GM12878 (cell line): ENCODE results near the gene ATP10A. TPM values are rescaled to one million over a fixed set of nuclear protein-coding genes. Genes with fewer than 3 reads are reported as not detected.

ENCODE experiments used
- ATAC-seq: fragments of 200-7000 bp; cut with Tn5 transposase; 3 replicates; pipeline ENCODE4 v1.9.1; 2020; ENCODE audit warnings: mild to moderate bottlenecking, moderate library complexity
- BruUV-seq: library from RNA; stranded (reverse); fragments of 400-500 nt; replicated peaks from 2 replicates; lab custom pipeline; 2021; lab: Mats Ljungman, UMichigan
- CTCF ChIA-PET: fragments of 300-600 bp; sonication (Branson Sonifier 250); formaldehyde crosslinking; extraction: SDS; loops from one replicate; lab custom pipeline; 2021; ENCODE audit warnings: inconsistent platforms; lab: Yijun Ruan, JAX
- POLR2A ChIA-PET: fragments of 350-600 bp; formaldehyde crosslinking; extraction: SDS; loops from one replicate; lab custom pipeline; 2021; ENCODE audit warnings: inconsistent platforms; lab: Charles Lee
- RAD21 ChIA-PET: fragments of 300-600 bp; sonication (Branson Sonifier 250); formaldehyde crosslinking; loops from one replicate; lab custom pipeline; 2023; ENCODE audit warnings: antibody characterized with exemption; ENCODE audit not compliant: unreplicated experiment; lab: Charles Lee
- SMC1A ChIA-PET: fragments of 300-600 bp; sonication (Branson Sonifier 250); formaldehyde crosslinking; loops from one replicate; lab custom pipeline; 2023; ENCODE audit not compliant: unreplicated experiment, uncharacterized antibody; lab: Charles Lee
- DNase-seq: peaks from one replicate; pipeline ENCODE4 v3.0.0-alpha.2; 2011; ENCODE audit warnings: low read depth, low spot score
- FAIRE-seq: peaks from 3 replicates; lab custom pipeline; 2011; peaks lifted over from hg19 to GRCh38; lab: Jason Lieb, UNC
- H2AFZ ChIP-seq: 2 replicates; pipeline ENCODE4 v1.6.0; 2011; ENCODE audit warnings: low read depth, low read length, control low read depth; ENCODE audit not compliant: control insufficient read depth
- H3K27ac ChIP-seq: 2 replicates; pipeline ENCODE4 v1.5.1; 2011; ENCODE audit warnings: control low read depth; ENCODE audit not compliant: control insufficient read depth, insufficient read depth
- H3K27me3 ChIP-seq, 2 experiments: replicated peaks in 1 of 2; 2 replicates each; pipeline versions ENCODE4 v1.6.0 to v1.6.1; 2011; ENCODE audit warnings: low read length in 1 of 2; ENCODE audit not compliant: control insufficient read depth in 2 of 2, insufficient read depth in 2 of 2
- H3K36me3 ChIP-seq, 2 experiments: 2 replicates each; pipeline ENCODE4 v1.5.1; 2011; ENCODE audit warnings: low read length in 1 of 2; ENCODE audit not compliant: control insufficient read depth in 2 of 2, insufficient read depth in 2 of 2
- H3K4me1 ChIP-seq: 2 replicates; pipeline ENCODE4 v1.6.1; 2011; ENCODE audit warnings: mild to moderate bottlenecking, low read length, moderate library complexity, mixed read lengths; ENCODE audit not compliant: control insufficient read depth, insufficient read depth
- H3K4me2 ChIP-seq: 2 replicates; pipeline ENCODE4 v1.6.0; 2011; ENCODE audit warnings: control low read depth; ENCODE audit not compliant: control insufficient read depth, insufficient read depth
- H3K4me3 ChIP-seq: fragments of 200-600 bp; sonication (generic); 2 replicates; pipeline ENCODE4 v1.5.1; 2016
- H3K79me2 ChIP-seq: 2 replicates; pipeline ENCODE4 v1.6.0; 2011; ENCODE audit warnings: low read length; ENCODE audit not compliant: control insufficient read depth, insufficient read depth
- H3K9ac ChIP-seq: 2 replicates; pipeline ENCODE4 v1.8.0; 2011; ENCODE audit warnings: low read length, control low read depth, mixed read lengths; ENCODE audit not compliant: control insufficient read depth, insufficient read depth
- H3K9me3 ChIP-seq: replicated peaks from 3 replicates; pipeline ENCODE4 v1.5.1; 2011; ENCODE audit warnings: mild to moderate bottlenecking, low read length; ENCODE audit not compliant: control insufficient read depth, insufficient read depth
- H4K20me1 ChIP-seq: 2 replicates; pipeline ENCODE4 v1.6.0; 2011; ENCODE audit not compliant: control insufficient read depth, insufficient read depth
- CBX3 ChIP-seq: fragments of 200-600 bp; sonication (generic); IDR thresholded peaks from 2 replicates; pipeline ENCODE4 v1.6.1; 2016; ENCODE audit warnings: low read depth, borderline replicate concordance
- EP300 ChIP-seq, 2 experiments: fragments of 150-350 bp in 1 of 2; IDR thresholded peaks; 2 replicates each; pipeline ENCODE4 v1.6.1; 2011 to 2012; ENCODE audit warnings: low read depth in 2 of 2, low read length in 2 of 2, borderline replicate concordance in 1 of 2, improper control_type of control experiment in 1 of 2, inconsistent platforms in 1 of 2; ENCODE audit not compliant: control insufficient read depth in 1 of 2
- MXI1 ChIP-seq: fragments of 150-350 bp; IDR thresholded peaks from 2 replicates; pipeline ENCODE4 v1.6.1; 2011; ENCODE audit warnings: low read depth, mild to moderate bottlenecking, inconsistent platforms, low read length, improper control_type of control experiment
- NR2C1 ChIP-seq: fragments of 450-650 bp; IDR thresholded peaks from 2 replicates; pipeline ENCODE4 v1.6.1; 2017; ENCODE audit warnings: antibody characterized with exemption, mild to moderate bottlenecking, moderate library complexity
- NRF1 ChIP-seq: conservative IDR thresholded peaks from 2 replicates; pipeline ENCODE4 v1.6.1; 2011; ENCODE audit warnings: mild to moderate bottlenecking, low read depth, low read length, improper control_type of control experiment
- SIN3A ChIP-seq: IDR thresholded peaks from 2 replicates; pipeline ENCODE4 v1.6.1; 2012; ENCODE audit warnings: low read depth, low read length, improper control_type of control experiment
- SREBF2 ChIP-seq: IDR thresholded peaks from 2 replicates; pipeline ENCODE4 v1.6.1; 2012; ENCODE audit warnings: mild to moderate bottlenecking, low read length
- STAT1 ChIP-seq: fragments of 450-650 bp; conservative IDR thresholded peaks from 2 replicates; pipeline ENCODE4 v1.6.1; 2014; ENCODE audit warnings: antibody characterized with exemption, mild to moderate bottlenecking
- WGBS: methylation state at CpG from one replicate; pipeline ENCODE4 v1.1.6; 2016; ENCODE audit warnings: low lambda C conversion rate; ENCODE audit not compliant: insufficient replicate concordance, insufficient coverage; ENCODE audit errors: missing lambda C conversion rate; 5-methylcytosine and 5-hydroxymethylcytosine counted together
- in situ Hi-C: fragments of 300-500 bp; cut with MboI; formaldehyde crosslinking; loops from 9 replicates; pipeline ENCODE4 v1.14.3; 2018; ENCODE audit warnings: mixed read lengths
- intact Hi-C: fragments of 100-400 bp; cut with micrococcal nuclease; formaldehyde crosslinking; loops from one replicate; pipeline ENCODE4 v1.14.2; 2022; ENCODE audit not compliant: unreplicated experiment
- polyA plus RNA-seq, 11 experiments: library from polyadenylated mRNA; depleted of rRNA in 4 of 11; unstranded in 6 of 11; stranded (reverse) in 5 of 11; fragments of >200 nt; fragmentation: Nextera tagmentation in 4 of 11; fragmentation: Illumina TruSeq in 1 of 11; extraction: Ambion mirVana in 4 of 11; extraction: Trizol in 1 of 11; gene quantifications; 1 replicate in 1 of 11; 2 replicates in 10 of 11; pipeline versions ENCODE4 v1.2.1 to v1.2.3, GENCODE V29; 2011 to 2016; ENCODE audit warnings: inconsistent platforms in 2 of 11, missing spikeins in 2 of 11, low read depth in 1 of 11
- total RNA-seq, 4 experiments: library from RNA; depleted of rRNA in 3 of 4; stranded (reverse); fragments of >200 nt in 3 of 4; fragmentation: Illumina TruSeq in 1 of 4; extraction: Trizol in 1 of 4; gene quantifications; 2 replicates each; pipeline versions ENCODE4 v1.2.1 to v1.2.3, GENCODE V29; 2013 to 2021
- TF ChIP-seq, protein P1 (sequence below): fragments of 450-650 bp; formaldehyde crosslinking; IDR thresholded peaks from 2 replicates; pipeline ENCODE4 v1.4.0; 2022; ENCODE audit warnings: mild to moderate bottlenecking, moderate library complexity

The ATP10A gene
- total and polyA plus RNA-seq, 10 of the 15 experiments (the other 5 are each of a cell fraction or from before 2014, with no cell fraction given) = 0.04 to 1.5 (median 0.31) TPM; not detected in 2

DNA sequence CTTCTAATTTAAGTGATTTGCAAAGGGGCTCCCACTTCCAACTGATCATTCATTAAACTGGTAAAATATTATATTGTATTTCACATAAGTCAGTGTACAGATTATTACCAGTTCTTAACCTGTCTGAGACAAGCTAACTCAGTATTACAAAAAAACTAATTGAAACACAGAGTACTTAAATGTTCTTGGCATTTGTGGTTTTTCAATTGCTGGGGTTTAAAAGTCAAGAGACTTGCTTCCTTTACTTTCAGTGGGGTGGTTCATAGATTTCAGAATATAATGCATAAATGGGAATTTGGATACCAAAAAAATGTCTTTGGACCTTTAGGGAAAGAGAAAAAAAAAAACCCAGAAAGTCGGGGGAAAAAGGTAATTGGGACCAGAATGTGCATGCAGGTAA, 85.0 kb downstream of the ATP10A start:
- H3K4me2 ChIP-seq = no peak overlapping the region
- intact Hi-C loops (no loop called here), in situ Hi-C loops (no loop called here)
- H3K27ac ChIP-seq = no peak overlapping the region
- H3K27me3 ChIP-seq = no peaks in the 10 kb centered on the region
- CTCF ChIA-PET = interaction anchor here (1.1 kb wide), 1 partner anchor 69 kb away, joined by 3 read pairs; no protein-coding TSS in a partner anchor
- no peak overlapping the region for H3K9ac ChIP-seq
- no peak overlapping the region for H2AFZ ChIP-seq
- no peaks in the 10 kb centered on the region for H3K4me1 ChIP-seq
- no peak overlapping the region for H3K4me3 ChIP-seq
- FAIRE-seq = no peak
- SMC1A ChIA-PET = no interaction called here
- RAD21 ChIA-PET = interaction anchor here (0.8 kb wide), 1 partner anchor 15 kb away, joined by 4 read pairs; no protein-coding TSS in a partner anchor
- TF ChIP-seq SREBF2 (no peak), NRF1 (no peak), MXI1 (no peak), EP300 (IDR thresholded peaks at IDR 0.05; ENCODE audit: borderline replicate concordance in 1 of 2, control insufficient read depth in 1 of 2, low read depth in 2 of 2, low read length in 2 of 2) (no peak), STAT1 (no peak), NR2C1 (no peak), CBX3 (no peak), SIN3A (no peak)
- TF ChIP-seq, protein P1, sequence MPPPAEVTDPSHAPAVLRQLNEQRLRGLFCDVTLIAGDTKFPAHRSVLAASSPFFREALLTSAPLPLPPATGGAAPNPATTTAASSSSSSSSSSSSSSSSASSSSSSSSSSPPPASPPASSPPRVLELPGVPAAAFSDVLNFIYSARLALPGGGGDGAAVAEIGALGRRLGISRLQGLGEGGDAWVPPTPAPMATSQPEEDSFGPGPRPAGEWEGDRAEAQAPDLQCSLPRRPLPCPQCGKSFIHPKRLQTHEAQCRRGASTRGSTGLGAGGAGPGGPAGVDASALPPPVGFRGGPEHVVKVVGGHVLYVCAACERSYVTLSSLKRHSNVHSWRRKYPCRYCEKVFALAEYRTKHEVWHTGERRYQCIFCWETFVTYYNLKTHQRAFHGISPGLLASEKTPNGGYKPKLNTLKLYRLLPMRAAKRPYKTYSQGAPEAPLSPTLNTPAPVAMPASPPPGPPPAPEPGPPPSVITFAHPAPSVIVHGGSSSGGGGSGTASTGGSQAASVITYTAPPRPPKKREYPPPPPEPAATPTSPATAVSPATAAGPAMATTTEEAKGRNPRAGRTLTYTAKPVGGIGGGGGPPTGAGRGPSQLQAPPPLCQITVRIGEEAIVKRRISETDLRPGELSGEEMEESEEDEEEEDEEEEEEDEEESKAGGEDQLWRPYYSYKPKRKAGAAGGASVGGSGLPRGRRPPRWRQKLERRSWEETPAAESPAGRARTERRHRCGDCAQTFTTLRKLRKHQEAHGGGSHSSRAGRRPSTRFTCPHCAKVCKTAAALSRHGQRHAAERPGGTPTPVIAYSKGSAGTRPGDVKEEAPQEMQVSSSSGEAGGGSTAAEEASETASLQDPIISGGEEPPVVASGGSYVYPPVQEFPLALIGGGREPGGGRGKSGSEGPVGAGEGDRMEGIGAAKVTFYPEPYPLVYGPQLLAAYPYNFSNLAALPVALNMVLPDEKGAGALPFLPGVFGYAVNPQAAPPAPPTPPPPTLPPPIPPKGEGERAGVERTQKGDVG (CRISPR knock-in tag) = no peak
- no peaks in the 10 kb centered on the region for H3K36me3 ChIP-seq
- 0% methylated on average over 1 of the region's 1 CpG for WGBS
- no peak for DNase-seq
- H4K20me1 ChIP-seq = no peaks in the 10 kb centered on the region
- no peaks in the 10 kb centered on the region; the same call in 2 of the 3 replicates for H3K9me3 ChIP-seq
- H3K79me2 ChIP-seq = no peaks in the 10 kb centered on the region
- no peak for ATAC-seq
- POLR2A ChIA-PET = no interaction called here
- BruUV-seq = no TSS peak
